Esophagus muscularis mucosa (tissue), 4 donors: ENCODE data around the gene CHRNA4. TPM values are rescaled to one million over a fixed set of nuclear protein-coding genes. Genes with fewer than 3 reads are reported as not detected.

Experiments used
- DNase-seq: peaks from one replicate; pipeline ENCODE4 v3.0.0-alpha.2; 2017; ENCODE audit errors: extremely low spot score
- H3K27ac ChIP-seq, 4 donors: fragments of 200-600 bp; sonication (generic); replicated peaks in 1 of 4; 1 replicate in 3 of 4; 2 replicates in 1 of 4; pipeline ENCODE4 v1.5.1; 2016 to 2019; ENCODE audit warnings: mild to moderate bottlenecking in 1 of 4
- H3K27me3 ChIP-seq, 4 donors: fragments of 200-600 bp; sonication (generic); one replicate each; pipeline versions ENCODE4 v1.5.1 to v1.6.0; 2016 to 2019
- H3K36me3 ChIP-seq, 4 donors: fragments of 200-600 bp; sonication (generic); one replicate each; pipeline ENCODE4 v1.5.1; 2016 to 2019
- H3K4me1 ChIP-seq, 4 donors: fragments of 200-600 bp; sonication (generic); one replicate each; pipeline ENCODE4 v1.5.1; 2016 to 2019
- H3K4me3 ChIP-seq, 4 donors: fragments of 200-600 bp; sonication (generic); 1 replicate in 2 of 4; 2 replicates in 2 of 4; pipeline ENCODE4 v1.5.1; 2016 to 2019; ENCODE audit warnings: mild to moderate bottlenecking in 4 of 4, moderate library complexity in 1 of 4
- H3K9me3 ChIP-seq, 4 donors: fragments of 200-600 bp; sonication (generic); 1 replicate in 3 of 4; 2 replicates in 1 of 4; pipeline ENCODE4 v1.5.1; 2016 to 2019
- EP300 ChIP-seq: sonication (generic); formaldehyde crosslinking; IDR thresholded peaks from one replicate; pipeline ENCODE4 v1.6.1; 2017; ENCODE audit warnings: antibody characterized with exemption
- POLR2A ChIP-seq: fragments of 450-650 bp; IDR thresholded peaks from one replicate; pipeline ENCODE4 v1.6.1; 2017; ENCODE audit warnings: antibody characterized with exemption, moderate library complexity, mild to moderate bottlenecking, low read depth
- POLR2AphosphoS5 ChIP-seq, 2 donors: sonication (generic); formaldehyde crosslinking; IDR thresholded peaks; one replicate each; pipeline ENCODE4 v1.6.1; 2017; ENCODE audit warnings: antibody characterized with exemption in 2 of 2
- WGBS: methylation state at CpG from one replicate; pipeline ENCODE4 v1.1.5; 2018; 5-methylcytosine and 5-hydroxymethylcytosine counted together
- intact Hi-C: fragments of 100-400 bp; cut with DNase I; formaldehyde crosslinking; loops from one replicate; pipeline ENCODE4 v1.15.1; 2023
- total RNA-seq, 4 donors: library from RNA; depleted of rRNA; stranded (reverse); fragments of >200 nt; gene quantifications; one replicate each; pipeline versions ENCODE4 v1.1.0 to v1.2.1, GENCODE V29; 2016
- TF ChIP-seq, protein P1 (sequence below), 3 experiments: fragments of 200-600 bp in 2 of 3; fragments of 450-650 bp in 1 of 3; sonication (generic) in 2 of 3; IDR thresholded peaks; one replicate each; pipeline ENCODE4 v1.5.1; 2017 to 2019; ENCODE audit warnings: antibody characterized with exemption in 3 of 3, mild to moderate bottlenecking in 2 of 3, moderate library complexity in 1 of 3

The CHRNA4 gene
- total RNA-seq, 4 donors from 2014 or later = not detected

DNA sequence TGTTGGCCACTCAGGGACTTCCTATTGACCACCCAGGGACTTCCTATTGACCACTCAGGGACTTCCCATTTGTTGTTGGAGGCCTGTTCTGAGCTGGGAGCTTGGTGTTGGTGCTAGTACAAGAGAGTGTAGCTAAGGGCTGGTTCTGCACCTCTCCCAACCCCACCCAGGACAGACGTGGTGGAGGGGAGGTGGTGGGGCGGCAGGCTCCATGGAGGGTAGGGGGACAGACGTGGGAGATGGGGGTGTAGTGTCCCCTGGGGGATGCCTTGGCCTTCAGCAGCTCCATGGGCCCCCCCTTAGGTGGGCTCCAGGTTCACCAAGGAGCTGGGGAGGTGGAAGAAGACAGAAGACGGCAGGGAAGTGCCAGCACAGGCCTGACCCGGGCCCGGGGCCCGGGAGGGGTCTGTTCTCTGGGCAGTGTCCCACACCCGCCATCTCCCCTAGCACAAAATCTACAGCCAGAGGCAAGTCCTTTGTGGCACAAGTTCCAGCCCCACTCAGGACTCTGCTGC lies 33.9 kb downstream of the CHRNA4 start:
- Histone ChIP-seq H3K27me3 (peaks cover 0 to 84% (median 0%) of the 10 kb centered on the region in 4 donors), H3K27ac (no peak overlapping the region), H3K9me3 (peaks cover 0 to 5% (median 0%) of the 10 kb centered on the region in 4 donors), H3K4me1 (no peaks in the 10 kb centered on the region), H3K4me3 (no peak overlapping the region), H3K36me3 (no peaks in the 10 kb centered on the region)
- TF ChIP-seq POLR2AphosphoS5 (IDR thresholded peaks at IDR 0.05) (no peak), POLR2A (no peak), EP300 (no peak)
- TF ChIP-seq, protein P1, sequence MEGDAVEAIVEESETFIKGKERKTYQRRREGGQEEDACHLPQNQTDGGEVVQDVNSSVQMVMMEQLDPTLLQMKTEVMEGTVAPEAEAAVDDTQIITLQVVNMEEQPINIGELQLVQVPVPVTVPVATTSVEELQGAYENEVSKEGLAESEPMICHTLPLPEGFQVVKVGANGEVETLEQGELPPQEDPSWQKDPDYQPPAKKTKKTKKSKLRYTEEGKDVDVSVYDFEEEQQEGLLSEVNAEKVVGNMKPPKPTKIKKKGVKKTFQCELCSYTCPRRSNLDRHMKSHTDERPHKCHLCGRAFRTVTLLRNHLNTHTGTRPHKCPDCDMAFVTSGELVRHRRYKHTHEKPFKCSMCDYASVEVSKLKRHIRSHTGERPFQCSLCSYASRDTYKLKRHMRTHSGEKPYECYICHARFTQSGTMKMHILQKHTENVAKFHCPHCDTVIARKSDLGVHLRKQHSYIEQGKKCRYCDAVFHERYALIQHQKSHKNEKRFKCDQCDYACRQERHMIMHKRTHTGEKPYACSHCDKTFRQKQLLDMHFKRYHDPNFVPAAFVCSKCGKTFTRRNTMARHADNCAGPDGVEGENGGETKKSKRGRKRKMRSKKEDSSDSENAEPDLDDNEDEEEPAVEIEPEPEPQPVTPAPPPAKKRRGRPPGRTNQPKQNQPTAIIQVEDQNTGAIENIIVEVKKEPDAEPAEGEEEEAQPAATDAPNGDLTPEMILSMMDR (IDR thresholded peaks at IDR 0.05) = no peak
- 90% methylated on average over 7 of the region's 8 CpGs for WGBS
- DNase-seq = no peak
- intact Hi-C loops = no loop called here

DNA sequence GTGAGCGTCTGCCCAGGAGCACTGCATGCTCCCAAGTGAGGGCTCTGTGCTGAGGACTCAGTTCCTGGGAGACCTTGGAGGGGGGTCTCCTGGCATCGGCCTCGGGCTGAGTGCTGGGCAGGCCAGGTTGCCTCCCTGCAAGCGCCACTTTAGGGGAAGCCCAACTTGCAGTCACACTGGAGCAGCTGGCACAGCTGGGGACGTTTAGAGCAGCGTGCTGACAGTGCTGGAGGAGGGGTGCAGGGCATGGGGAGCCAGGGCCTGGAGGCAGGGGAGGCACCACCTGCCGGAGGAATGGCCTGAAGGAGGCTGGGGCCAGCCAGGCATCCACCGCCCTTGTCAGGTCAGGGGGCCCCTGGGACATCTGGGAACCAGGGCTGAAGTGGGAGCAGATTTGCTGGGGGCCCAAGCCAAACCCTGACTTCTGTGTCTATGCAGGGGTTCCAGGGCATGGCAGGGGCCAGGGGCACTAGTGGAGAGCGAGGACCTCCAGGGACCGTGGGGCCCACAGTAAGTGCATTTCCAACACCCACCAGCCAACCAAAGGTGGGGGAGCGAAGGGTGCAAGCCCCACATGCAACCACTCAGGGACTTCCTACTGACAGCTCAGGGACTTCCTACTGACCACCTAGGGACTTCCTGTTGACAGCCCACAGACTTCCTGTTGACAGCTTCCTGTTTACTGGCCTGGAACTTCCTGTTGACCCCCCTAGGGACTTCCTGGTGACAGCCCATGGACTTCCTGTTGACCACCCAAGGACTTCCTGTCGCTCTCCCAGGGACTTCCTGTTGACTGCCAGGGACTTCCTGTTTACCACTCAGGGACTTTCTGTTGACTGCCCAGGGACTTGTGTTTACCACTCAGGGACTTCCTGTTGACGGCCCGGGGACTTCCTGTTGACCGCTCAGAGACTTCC lies 34.6 kb downstream of the CHRNA4 start:
- no peaks in the 10 kb centered on the region for H3K36me3 ChIP-seq
- TF ChIP-seq, protein P1 (IDR thresholded peaks at IDR 0.05) = no peak
- TF ChIP-seq POLR2A (no peak), POLR2AphosphoS5 (IDR thresholded peaks at IDR 0.05) (no peak), EP300 (no peak)
- H3K27me3 ChIP-seq = peaks cover 0 to 85% (median 0%) of the 10 kb centered on the region in 4 donors
- WGBS = 93% methylated on average over 7 of the region's 15 CpGs
- no peak overlapping the region for H3K27ac ChIP-seq
- no peak for DNase-seq
- intact Hi-C loops = no loop called here
- H3K9me3 ChIP-seq = no peaks in the 10 kb centered on the region
- peaks cover 0 to 3% (median 0%) of the 10 kb centered on the region in 4 donors for H3K4me1 ChIP-seq
- H3K4me3 ChIP-seq = no peak overlapping the region

DNA sequence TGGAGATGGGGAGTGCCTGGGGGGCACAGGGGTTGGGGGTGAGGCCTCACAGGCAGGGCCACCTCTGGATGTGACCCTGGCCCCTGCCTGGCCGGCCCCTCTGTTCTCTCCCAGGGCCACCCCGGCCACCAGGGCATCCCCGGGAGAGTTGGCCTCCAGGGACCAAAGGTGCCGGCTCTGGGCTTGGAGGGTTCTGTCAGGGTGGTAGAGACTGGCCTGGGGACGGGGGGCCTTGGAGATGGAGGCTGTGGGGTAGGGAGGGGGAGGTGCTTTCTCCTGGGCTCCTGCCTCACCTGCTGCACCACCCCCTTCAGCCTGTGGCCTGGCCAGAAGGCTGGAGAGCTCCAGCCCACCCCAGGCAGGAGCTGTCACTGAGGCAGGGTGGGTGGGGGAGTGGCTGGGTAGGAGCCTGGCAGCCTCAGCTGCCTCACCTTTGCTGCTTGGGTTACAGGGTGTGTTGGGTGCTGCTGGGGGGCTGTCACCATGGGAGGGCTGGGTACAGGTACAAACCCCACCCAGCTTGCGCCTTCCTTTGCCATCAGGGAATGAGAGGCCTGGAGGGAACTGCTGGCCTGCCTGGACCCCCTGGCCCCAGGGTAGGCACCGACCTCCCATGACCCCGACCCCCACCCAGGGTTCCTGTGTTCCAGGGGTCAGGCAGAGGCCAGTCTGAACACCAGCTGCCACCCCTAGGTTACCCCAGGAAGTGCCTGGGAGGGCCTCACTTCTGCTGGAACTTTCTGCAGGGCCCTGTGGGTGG lies 35.4 kb downstream of the CHRNA4 start:
- Histone ChIP-seq H3K36me3 (no peaks in the 10 kb centered on the region), H3K27ac (no peak overlapping the region), H3K9me3 (no peaks in the 10 kb centered on the region), H3K4me3 (no peak overlapping the region), H3K27me3 (peaks cover 0 to 86% (median 0%) of the 10 kb centered on the region in 4 donors), H3K4me1 (peaks cover 0 to 11% (median 6%) of the 10 kb centered on the region in 4 donors)
- TF ChIP-seq, protein P1 (IDR thresholded peaks at IDR 0.05) = no peak
- TF ChIP-seq POLR2AphosphoS5 (IDR thresholded peaks at IDR 0.05) = no peak
- no peak for TF ChIP-seq POLR2A
- no peak for TF ChIP-seq EP300
- no CpG with 5 or more reads among the region's 8 CpGs for WGBS
- intact Hi-C loops = no loop called here
- DNase-seq = no peak

DNA sequence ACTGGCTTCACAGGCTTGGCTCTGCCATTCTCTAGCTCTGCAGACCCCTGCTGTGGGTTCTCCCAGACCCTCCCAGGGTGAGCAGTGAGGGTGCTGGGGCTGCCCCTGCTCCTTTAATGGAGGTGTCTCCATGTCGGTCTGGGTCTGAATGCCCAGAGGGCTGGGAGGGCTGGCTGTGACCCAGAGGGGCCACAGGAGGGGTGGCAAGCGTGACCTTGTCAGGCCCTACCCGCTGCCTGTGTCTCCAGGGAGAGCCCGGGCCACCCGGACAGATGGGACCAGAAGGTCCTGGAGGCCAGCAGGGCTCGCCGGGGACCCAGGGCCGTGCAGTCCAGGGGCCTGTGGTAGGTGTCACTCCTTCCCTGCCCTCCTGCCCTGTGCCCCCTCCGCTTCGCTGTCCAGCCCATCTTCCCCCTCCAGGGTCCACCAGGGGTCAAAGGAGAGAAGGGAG lies 36.1 kb downstream of the CHRNA4 start:
- no peak overlapping the region for H3K27ac ChIP-seq
- no peak for TF ChIP-seq POLR2A
- no peak for TF ChIP-seq POLR2AphosphoS5 (IDR thresholded peaks at IDR 0.05)
- no peak for TF ChIP-seq EP300
- TF ChIP-seq, protein P1 (IDR thresholded peaks at IDR 0.05) = no peak
- no peak for DNase-seq
- H3K27me3 ChIP-seq = peaks cover 0 to 86% (median 0%) of the 10 kb centered on the region in 4 donors
- 89% methylated on average over 8 of the region's 10 CpGs for WGBS
- intact Hi-C loops = no loop called here
- no peaks in the 10 kb centered on the region for H3K9me3 ChIP-seq
- H3K4me3 ChIP-seq = no peak overlapping the region
- peaks cover 0 to 15% (median 8%) of the 10 kb centered on the region in 4 donors for H3K4me1 ChIP-seq
- H3K36me3 ChIP-seq = no peaks in the 10 kb centered on the region
